ENCODE data around the gene GRID2.

- TF ChIP-seq, protein P1, sequence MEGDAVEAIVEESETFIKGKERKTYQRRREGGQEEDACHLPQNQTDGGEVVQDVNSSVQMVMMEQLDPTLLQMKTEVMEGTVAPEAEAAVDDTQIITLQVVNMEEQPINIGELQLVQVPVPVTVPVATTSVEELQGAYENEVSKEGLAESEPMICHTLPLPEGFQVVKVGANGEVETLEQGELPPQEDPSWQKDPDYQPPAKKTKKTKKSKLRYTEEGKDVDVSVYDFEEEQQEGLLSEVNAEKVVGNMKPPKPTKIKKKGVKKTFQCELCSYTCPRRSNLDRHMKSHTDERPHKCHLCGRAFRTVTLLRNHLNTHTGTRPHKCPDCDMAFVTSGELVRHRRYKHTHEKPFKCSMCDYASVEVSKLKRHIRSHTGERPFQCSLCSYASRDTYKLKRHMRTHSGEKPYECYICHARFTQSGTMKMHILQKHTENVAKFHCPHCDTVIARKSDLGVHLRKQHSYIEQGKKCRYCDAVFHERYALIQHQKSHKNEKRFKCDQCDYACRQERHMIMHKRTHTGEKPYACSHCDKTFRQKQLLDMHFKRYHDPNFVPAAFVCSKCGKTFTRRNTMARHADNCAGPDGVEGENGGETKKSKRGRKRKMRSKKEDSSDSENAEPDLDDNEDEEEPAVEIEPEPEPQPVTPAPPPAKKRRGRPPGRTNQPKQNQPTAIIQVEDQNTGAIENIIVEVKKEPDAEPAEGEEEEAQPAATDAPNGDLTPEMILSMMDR (IDR thresholded peaks at IDR 0.05): no peak
- no peak for TF ChIP-seq ZFX (IDR thresholded peaks at IDR 0.05; ENCODE audit: borderline replicate concordance)
Observed at GRCh38 chr4:93513851-93514250, 1210.1 kb downstream of the GRID2 start.
